HepG2 (cell line): ENCODE data around the gene C19orf18. TPM values are rescaled to one million over a fixed set of nuclear protein-coding genes. Genes with fewer than 3 reads are reported as not detected.
A peak's percentile ranks its signal among the peaks of the same experiment; 100 is the strongest.

ENCODE experiments used
- ATAC-seq: fragments of 200-7000 bp; cut with Tn5 transposase; 3 replicates; pipeline ENCODE4 v1.9.1; 2020; ENCODE audit warnings: mild to moderate bottlenecking, moderate library complexity
- BruUV-seq: library from RNA; stranded (reverse); fragments of 400-500 nt; replicated peaks from 2 replicates; lab custom pipeline; 2021; lab: Mats Ljungman, UMichigan
- CTCF ChIA-PET: fragments of 300-600 bp; formaldehyde crosslinking; extraction: SDS; loops from one replicate; lab custom pipeline; 2021; ENCODE audit warnings: low total read pairs, inconsistent platforms, low intra/inter-chr PET ratio; lab: Yijun Ruan, JAX
- POLR2A ChIA-PET: fragments of 350-600 bp; sonication (Branson Sonifier 250); formaldehyde crosslinking; loops from one replicate; lab custom pipeline; 2020; ENCODE audit warnings: antibody characterized with exemption, inconsistent platforms; lab: Yijun Ruan, JAX
- DNase-seq: peaks from one replicate; pipeline ENCODE4 v3.0.0-alpha.2; 2015; ENCODE audit warnings: low spot score
- FAIRE-seq: peaks from 3 replicates; lab custom pipeline; 2011; peaks lifted over from hg19 to GRCh38; lab: Jason Lieb, UNC
- H2AFZ ChIP-seq: one replicate; pipeline ENCODE4 v1.6.1; 2011; ENCODE audit warnings: low read length, inconsistent platforms
- H3K27ac ChIP-seq: fragments of 300-600 bp; 3 replicates; pipeline ENCODE4 v1.8.0; 2011; ENCODE audit warnings: mixed run types, mild to moderate bottlenecking, mixed read lengths, low read length, inconsistent platforms; ENCODE audit not compliant: insufficient read depth; ENCODE audit errors: extremely low read length
- H3K27me3 ChIP-seq, 2 experiments: fragments of 200-600 bp in 1 of 2; 2 replicates in 1 of 2; 3 replicates in 1 of 2; pipeline versions ENCODE4 v1.6.0 to v1.8.0; 2011; ENCODE audit warnings: low read length in 2 of 2, mild to moderate bottlenecking in 2 of 2, moderate library complexity in 2 of 2, inconsistent platforms in 1 of 2; ENCODE audit not compliant: insufficient read depth in 2 of 2, control insufficient read depth in 1 of 2
- H3K36me3 ChIP-seq, 2 experiments: fragments of 200-600 bp in 1 of 2; replicated peaks in 1 of 2; 2 replicates in 1 of 2; 3 replicates in 1 of 2; pipeline versions ENCODE4 v1.5.1 to v1.8.0; 2011; ENCODE audit warnings: low read length in 2 of 2, inconsistent platforms in 1 of 2; ENCODE audit not compliant: insufficient read depth in 2 of 2, control insufficient read depth in 1 of 2
- H3K4me1 ChIP-seq: 2 replicates; pipeline ENCODE4 v1.5.1; 2012; ENCODE audit warnings: low read length, inconsistent platforms; ENCODE audit not compliant: insufficient read depth
- H3K4me2 ChIP-seq: 2 replicates; pipeline ENCODE4 v1.6.0; 2011; ENCODE audit warnings: low read depth, low read length, inconsistent platforms
- H3K4me3 ChIP-seq, 3 experiments: fragments of 200-600 bp in 1 of 3; sonication (generic), shearing (Covaris generic) in 1 of 3; replicated peaks in 1 of 3; 2 replicates each; pipeline ENCODE4 v1.5.1; 2011 to 2016; ENCODE audit warnings: low read length in 3 of 3, inconsistent platforms in 2 of 3, low read depth in 2 of 3, mild to moderate bottlenecking in 2 of 3, control low read depth in 1 of 3, mixed read lengths in 1 of 3; ENCODE audit not compliant: insufficient read depth in 1 of 3
- H3K79me2 ChIP-seq: one replicate; pipeline ENCODE4 v1.6.1; 2011; ENCODE audit warnings: low read length, inconsistent platforms; ENCODE audit not compliant: insufficient read depth
- H3K9ac ChIP-seq: 2 replicates; pipeline ENCODE4 v1.6.0; 2011; ENCODE audit warnings: mild to moderate bottlenecking, low read depth, low read length, inconsistent platforms; ENCODE audit not compliant: insufficient read depth
- H3K9me3 ChIP-seq: 2 replicates; pipeline ENCODE4 v1.5.1; 2012; ENCODE audit warnings: mild to moderate bottlenecking, low read length
- H4K20me1 ChIP-seq: 2 replicates; pipeline ENCODE4 v1.6.0; 2011; ENCODE audit warnings: inconsistent platforms, mild to moderate bottlenecking, low read length, moderate library complexity; ENCODE audit not compliant: insufficient read depth
- ATF4 ChIP-seq, 2 experiments: fragments of 450-650 bp in 1 of 2; sonication (generic) in 1 of 2; formaldehyde crosslinking; IDR thresholded peaks; 2 replicates each; pipeline versions ENCODE4 v1.5.0 to v1.8.0; 2020 to 2022; ENCODE audit warnings: mild to moderate bottlenecking in 1 of 2, missing genetic modification reagents in 1 of 2
- ATF5 ChIP-seq: sonication (generic); formaldehyde crosslinking; IDR thresholded peaks from 2 replicates; pipeline ENCODE4 v1.4.0; 2020; ENCODE audit warnings: mild to moderate bottlenecking, low read depth, missing genetic modification reagents
- CEBPG ChIP-seq: IDR thresholded peaks from 2 replicates; pipeline ENCODE4 v1.6.1; 2016
- CTCF ChIP-seq: sonication (generic); formaldehyde crosslinking; IDR thresholded peaks from 2 replicates; pipeline ENCODE4 v1.5.0; 2020; ENCODE audit warnings: mild to moderate bottlenecking, missing genetic modification reagents, moderate library complexity
- ETV5 ChIP-seq: IDR thresholded peaks from 2 replicates; pipeline ENCODE4 v1.6.1; 2018; ENCODE audit warnings: missing biosample characterization, missing genetic modification reagents, inconsistent platforms, borderline replicate concordance
- GABPA ChIP-seq, 2 experiments: IDR thresholded peaks; 2 replicates each; pipeline ENCODE4 v1.6.1; 2011 to 2016; ENCODE audit warnings: low read depth in 2 of 2, low read length in 1 of 2, missing biosample characterization in 1 of 2, missing genetic modification characterization in 1 of 2
- GABPB1 ChIP-seq: IDR thresholded peaks from 2 replicates; pipeline ENCODE4 v1.6.1; 2016; ENCODE audit warnings: mild to moderate bottlenecking, missing genetic modification reagents, moderate library complexity, missing compliant biosample characterization
- GRHL1 ChIP-seq: sonication (generic); formaldehyde crosslinking; conservative IDR thresholded peaks from 2 replicates; pipeline ENCODE4 v1.8.0; 2022; ENCODE audit warnings: missing genetic modification reagents
- MAFF ChIP-seq: IDR thresholded peaks from 2 replicates; pipeline ENCODE4 v1.6.1; 2011; ENCODE audit warnings: low read depth, low read length, improper control_type of control experiment
- MXD3 ChIP-seq: IDR thresholded peaks from 2 replicates; pipeline ENCODE4 v1.6.1; 2016; ENCODE audit warnings: mild to moderate bottlenecking, missing biosample characterization, missing genetic modification reagents
- NFYC ChIP-seq: IDR thresholded peaks from 2 replicates; pipeline ENCODE4 v1.6.1; 2016; ENCODE audit warnings: missing genetic modification reagents, missing compliant biosample characterization
- PHF8 ChIP-seq: sonication (generic); formaldehyde crosslinking; IDR thresholded peaks from 2 replicates; pipeline ENCODE4 v1.5.0; 2020; ENCODE audit warnings: missing genetic modification reagents
- SALL2 ChIP-seq: sonication (generic); formaldehyde crosslinking; IDR thresholded peaks from 2 replicates; pipeline ENCODE4 v1.8.1; 2023; ENCODE audit warnings: mild to moderate bottlenecking, missing genetic modification reagents, inconsistent platforms
- SMC3 ChIP-seq: IDR thresholded peaks from 2 replicates; pipeline ENCODE4 v1.6.1; 2011; ENCODE audit warnings: low read length, improper control_type of control experiment
- STAG1 ChIP-seq: sonication (generic); formaldehyde crosslinking; IDR thresholded peaks from 2 replicates; pipeline ENCODE4 v1.4.0; 2020; ENCODE audit warnings: missing genetic modification reagents
- ZNF7 ChIP-seq: IDR thresholded peaks from 2 replicates; pipeline ENCODE4 v1.6.1; 2016; ENCODE audit warnings: missing biosample characterization, missing genetic modification reagents
- ZNF788 ChIP-seq: sonication (generic); formaldehyde crosslinking; IDR thresholded peaks from 2 replicates; pipeline ENCODE4 v1.5.0; 2020; ENCODE audit warnings: mild to moderate bottlenecking, missing genetic modification reagents, borderline replicate concordance
- WGBS: methylation state at CpG from one replicate; pipeline ENCODE4 v1.1.6; 2017; ENCODE audit warnings: low lambda C conversion rate; 5-methylcytosine and 5-hydroxymethylcytosine counted together
- in situ Hi-C: cut with HindIII; loops from 2 replicates; pipeline ENCODE4 v1.10.0; 2017; ENCODE audit warnings: low pct_unique_long_range_greater_than_20kb; ENCODE audit not compliant: extremely low pct_ligation_motif_present
- intact Hi-C: fragments of 100-400 bp; cut with micrococcal nuclease; formaldehyde crosslinking; loops from one replicate; pipeline ENCODE4 v1.10.0; 2022; ENCODE audit not compliant: unreplicated experiment
- polyA plus RNA-seq, 8 experiments: library from polyadenylated mRNA; depleted of rRNA in 3 of 8; stranded (reverse) in 7 of 8; unstranded in 1 of 8; fragments of >200 nt; fragmentation: Illumina TruSeq in 4 of 8; extraction: Trizol in 4 of 8; gene quantifications; 2 replicates each; pipeline versions ENCODE4 v1.2.1 to v1.2.3, GENCODE V29; 2011 to 2016; ENCODE audit warnings: low read depth in 4 of 8, missing spikeins in 1 of 8, mixed read lengths in 1 of 8; ENCODE audit not compliant: insufficient read depth in 1 of 8
- total RNA-seq, 5 experiments: library from RNA; depleted of rRNA; stranded (reverse); fragments of >200 nt; fragmentation: Illumina TruSeq; extraction: Trizol; gene quantifications; 2 replicates each; pipeline ENCODE4 v1.2.3, GENCODE V29; 2016; ENCODE audit warnings: low read depth in 1 of 5

The C19orf18 gene
- total and polyA plus RNA-seq, 2 of the 13 experiments (the other 11 are each of a cell fraction or from before 2014, with no cell fraction given): 0.38 to 0.55 TPM

- TF ChIP-seq GRHL1 (CRISPR knock-in tag): no peak
- TF ChIP-seq MAFF: no peak
- no peak for TF ChIP-seq ATF5
- TF ChIP-seq ZNF7 (CRISPR knock-in tag): no peak
- no peak for TF ChIP-seq MXD3 (CRISPR knock-in tag)
Measured at GRCh38 chr19:58022283-58022660, 47.9 kb upstream of the C19orf18 start (continued).

- ATAC-seq (peak; percentile 75), FAIRE-seq (no peak), DNase-seq (peak; percentile 53)
- Histone ChIP-seq H3K4me2 (peak overlapping the region; percentile 32; the same call in 1 of the 2 replicates), H3K4me3 (no peak overlapping the region), H2AFZ (no peak overlapping the region), H3K4me1 (no peaks in the 10 kb centered on the region), H4K20me1 (no peaks in the 10 kb centered on the region), H3K9ac (no peak overlapping the region), H3K79me2 (no peaks in the 10 kb centered on the region), H3K27ac (no peak overlapping the region), H3K9me3 (peaks cover 50% of the 10 kb centered on the region), H3K27me3 (no peaks in the 10 kb centered on the region), H3K36me3 (no peaks in the 10 kb centered on the region)
- in situ Hi-C loops: no loop called here
- 56% methylated on average over 27 of the region's 30 CpGs for WGBS
- intact Hi-C loops: loop anchor here (1.0 kb wide), 1 partner anchor 134 kb away; no protein-coding TSS in a partner anchor
- ChIA-PET CTCF (interaction anchor here (1.6 kb wide), 1 partner anchor 133 kb away, joined by 11 read pairs; no protein-coding TSS in a partner anchor), POLR2A (interaction anchor here (0.8 to 0.9 kb wide), 2 partner anchors 129 to 132 kb away, joined by 3 read pairs; partner anchors contain the start of gene ZNF329)
- BruUV-seq: no TSS peak
- TF ChIP-seq CTCF (CRISPR knock-in tag) (peak; percentile 75), CEBPG (CRISPR knock-in tag) (peak; percentile 54), GABPA (IDR thresholded peaks at IDR 0.05; ENCODE audit: low read depth, low read length) (no peak), GABPA (CRISPR knock-in tag; IDR thresholded peaks at IDR 0.05; ENCODE audit: low read depth) (peak; percentile 43; the same call in 1 of the 2 replicates), NFYC (CRISPR knock-in tag) (peak; percentile 57), ATF4 (CRISPR knock-in tag; IDR thresholded peaks at IDR 0.05) (peak in 1 of 2 experiments; percentile 80; a peak in 2 of 4 replicates), GABPB1 (CRISPR knock-in tag) (peak; percentile 10; the same call in 1 of the 2 replicates), SMC3 (peak; percentile 27; the same call in 1 of the 2 replicates), ZNF788 (CRISPR knock-in tag) (no peak), SALL2 (CRISPR knock-in tag) (no peak), PHF8 (CRISPR knock-in tag) (no peak), ETV5 (CRISPR knock-in tag) (no peak), STAG1 (CRISPR knock-in tag) (peak; percentile 74)
Measured at GRCh38 chr19:58021541-58022282, 47.4 kb upstream of the C19orf18 start.
